ENCODE measurements around the gene ZAR1L.

Gene ZAR1L

DNA sequence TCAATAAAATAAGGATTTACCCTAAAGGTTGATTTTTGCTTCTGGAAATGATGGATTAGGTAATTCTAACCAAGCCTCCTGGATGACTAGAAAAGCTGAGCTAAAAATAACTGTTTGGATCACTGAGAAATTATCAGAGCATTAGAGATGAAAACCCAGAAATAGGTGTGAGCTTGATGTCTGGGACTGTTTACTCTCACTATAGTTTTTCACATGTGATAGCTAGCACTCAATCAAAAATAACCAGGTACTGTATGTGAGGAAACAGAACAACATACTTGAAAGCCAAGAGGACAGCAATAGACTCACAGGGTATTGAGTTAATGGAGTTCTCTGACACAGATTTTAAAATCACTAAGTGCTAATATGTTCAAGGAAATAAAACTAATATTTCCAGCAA lies 9.5 kb downstream of the ZAR1L start:
- no peak for DNase-seq (ENCODE audit: low spot score)
- in situ Hi-C loops (cut with MboI; ENCODE audit: low sequenced_read_pairs, unreplicated experiment) = no loop called here
- TF ChIP-seq, protein P1, sequence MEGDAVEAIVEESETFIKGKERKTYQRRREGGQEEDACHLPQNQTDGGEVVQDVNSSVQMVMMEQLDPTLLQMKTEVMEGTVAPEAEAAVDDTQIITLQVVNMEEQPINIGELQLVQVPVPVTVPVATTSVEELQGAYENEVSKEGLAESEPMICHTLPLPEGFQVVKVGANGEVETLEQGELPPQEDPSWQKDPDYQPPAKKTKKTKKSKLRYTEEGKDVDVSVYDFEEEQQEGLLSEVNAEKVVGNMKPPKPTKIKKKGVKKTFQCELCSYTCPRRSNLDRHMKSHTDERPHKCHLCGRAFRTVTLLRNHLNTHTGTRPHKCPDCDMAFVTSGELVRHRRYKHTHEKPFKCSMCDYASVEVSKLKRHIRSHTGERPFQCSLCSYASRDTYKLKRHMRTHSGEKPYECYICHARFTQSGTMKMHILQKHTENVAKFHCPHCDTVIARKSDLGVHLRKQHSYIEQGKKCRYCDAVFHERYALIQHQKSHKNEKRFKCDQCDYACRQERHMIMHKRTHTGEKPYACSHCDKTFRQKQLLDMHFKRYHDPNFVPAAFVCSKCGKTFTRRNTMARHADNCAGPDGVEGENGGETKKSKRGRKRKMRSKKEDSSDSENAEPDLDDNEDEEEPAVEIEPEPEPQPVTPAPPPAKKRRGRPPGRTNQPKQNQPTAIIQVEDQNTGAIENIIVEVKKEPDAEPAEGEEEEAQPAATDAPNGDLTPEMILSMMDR (IDR thresholded peaks at IDR 0.05; ENCODE audit: borderline replicate concordance, control extremely low read depth, extremely low read depth, insufficient read depth, missing control alignments) = no peak

GRCh38 chr13:32302461-32302860 lies 12.7 kb downstream of the ZAR1L start:
- TF ChIP-seq, protein P1 (IDR thresholded peaks at IDR 0.05; ENCODE audit: borderline replicate concordance, control extremely low read depth, extremely low read depth, insufficient read depth, missing control alignments) = no peak
- in situ Hi-C loops (cut with MboI; ENCODE audit: low sequenced_read_pairs, unreplicated experiment) = no loop called here
- no peak for DNase-seq (ENCODE audit: low spot score)

DNA sequence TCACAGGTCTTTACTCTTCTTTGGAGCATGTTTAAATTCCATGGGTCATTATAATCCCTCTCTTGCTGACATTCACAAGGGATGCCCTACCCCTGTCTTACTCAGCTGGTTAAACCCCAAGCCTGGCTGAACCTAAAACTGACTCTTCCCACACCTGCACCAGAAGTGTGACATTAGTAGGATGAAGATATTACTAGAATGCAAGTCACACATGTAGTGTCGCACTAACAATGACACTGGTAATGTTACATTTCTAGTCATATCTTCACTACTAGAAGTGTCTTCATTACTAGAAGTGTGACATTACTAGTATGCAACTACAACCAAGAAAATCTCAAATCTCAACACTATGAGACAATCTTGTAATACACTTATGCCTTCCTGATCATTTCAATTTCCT lies 14.2 kb downstream of the ZAR1L start:
- DNase-seq (ENCODE audit: low spot score) = no peak
- in situ Hi-C loops (cut with MboI; ENCODE audit: low sequenced_read_pairs, unreplicated experiment) = no loop called here
- TF ChIP-seq, protein P1 (IDR thresholded peaks at IDR 0.05; ENCODE audit: borderline replicate concordance, control extremely low read depth, extremely low read depth, insufficient read depth, missing control alignments) = no peak

DNA sequence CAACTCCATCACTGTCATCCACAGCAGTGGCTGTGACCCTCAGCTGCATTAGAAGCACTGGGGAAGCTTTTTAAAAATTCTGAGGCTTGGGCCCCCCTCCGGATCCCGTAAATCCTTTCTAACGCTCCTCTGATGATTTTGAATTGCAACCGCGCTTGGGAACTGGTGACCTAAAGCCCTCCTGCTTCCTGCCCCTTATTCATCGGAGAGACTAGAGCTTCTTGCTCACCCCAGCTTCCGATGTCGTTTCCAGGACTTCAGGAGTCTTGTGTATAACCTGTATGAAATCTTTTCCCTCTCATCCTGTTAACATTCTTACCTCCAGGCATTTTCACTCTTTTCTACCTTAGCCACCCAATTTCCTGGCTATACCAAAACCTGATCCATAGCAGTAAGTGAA lies 14.8 kb downstream of the ZAR1L start:
- no peak for DNase-seq (ENCODE audit: low spot score)
- TF ChIP-seq, protein P1 (IDR thresholded peaks at IDR 0.05; ENCODE audit: borderline replicate concordance, control extremely low read depth, extremely low read depth, insufficient read depth, missing control alignments) = no peak
- in situ Hi-C loops (cut with MboI; ENCODE audit: low sequenced_read_pairs, unreplicated experiment) = no loop called here

DNA sequence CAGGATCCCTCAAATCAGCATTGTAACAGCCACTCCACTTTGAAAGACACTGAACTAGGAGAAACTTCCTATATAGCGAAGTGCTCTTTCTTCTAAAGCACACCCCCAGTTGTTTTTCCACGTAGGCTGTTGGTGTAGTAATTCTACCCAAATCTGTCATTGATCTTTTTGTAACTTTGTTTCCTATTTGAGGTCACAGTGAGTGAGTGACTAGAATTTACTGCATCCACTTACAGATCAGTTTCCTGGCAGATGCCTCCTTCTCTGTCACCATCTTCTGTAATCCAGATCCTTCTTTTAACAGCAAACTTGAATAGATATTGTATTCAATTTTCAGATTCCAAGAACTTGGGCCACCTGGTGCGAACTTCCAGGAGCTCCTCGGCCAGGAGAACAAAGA lies 15.3 kb downstream of the ZAR1L start:
- TF ChIP-seq, protein P1 (IDR thresholded peaks at IDR 0.05; ENCODE audit: borderline replicate concordance, control extremely low read depth, extremely low read depth, insufficient read depth, missing control alignments) = no peak
- DNase-seq (ENCODE audit: low spot score) = no peak
- in situ Hi-C loops (cut with MboI; ENCODE audit: low sequenced_read_pairs, unreplicated experiment) = no loop called here

- DNase-seq (ENCODE audit: low spot score) = no peak
- in situ Hi-C loops (cut with MboI; ENCODE audit: low sequenced_read_pairs, unreplicated experiment) = no loop called here
- TF ChIP-seq, protein P1 (IDR thresholded peaks at IDR 0.05; ENCODE audit: borderline replicate concordance, control extremely low read depth, extremely low read depth, insufficient read depth, missing control alignments) = no peak
These were observed 16.5 kb downstream of the ZAR1L start for GRCh38 chr13:32298695-32299094.

GRCh38 chr13:32297206-32297605 lies 18.0 kb downstream of the ZAR1L start:
- in situ Hi-C loops (cut with MboI; ENCODE audit: low sequenced_read_pairs, unreplicated experiment) = no loop called here
- TF ChIP-seq, protein P1 (IDR thresholded peaks at IDR 0.05; ENCODE audit: borderline replicate concordance, control extremely low read depth, extremely low read depth, insufficient read depth, missing control alignments) = no peak
- DNase-seq (ENCODE audit: low spot score) = no peak

Measured in GM13976 (cell line).